Osteocyte (in vitro differentiated cells): Measurements from ENCODE around the gene PCDHGA2. TPM values are rescaled to one million over a fixed set of nuclear protein-coding genes. Genes with fewer than 3 reads are reported as not detected.

Source experiments
- DNase-seq: peaks from one replicate; pipeline ENCODE4 v3.0.0; 2021; ENCODE audit warnings: mixed read lengths; ENCODE audit not compliant: unreplicated experiment; ENCODE audit errors: extremely low spot score
- H3K27ac Mint-ChIP-seq: one replicate; pipeline ENCODE4 v1.8.0; 2021; ENCODE audit warnings: mild to moderate bottlenecking, mixed read lengths; ENCODE audit not compliant: unreplicated experiment
- H3K27me3 Mint-ChIP-seq: one replicate; pipeline ENCODE4 v1.8.0; 2021; ENCODE audit warnings: mixed read lengths; ENCODE audit not compliant: unreplicated experiment
- H3K36me3 Mint-ChIP-seq: one replicate; pipeline ENCODE4 v1.8.0; 2021; ENCODE audit warnings: mixed read lengths; ENCODE audit not compliant: unreplicated experiment
- H3K4me1 Mint-ChIP-seq: one replicate; pipeline ENCODE4 v1.8.0; 2021; ENCODE audit warnings: mixed read lengths; ENCODE audit not compliant: unreplicated experiment
- H3K4me3 Mint-ChIP-seq: one replicate; pipeline ENCODE4 v1.8.0; 2021; ENCODE audit warnings: mild to moderate bottlenecking, moderate library complexity, mixed read lengths; ENCODE audit not compliant: unreplicated experiment
- H3K9me3 Mint-ChIP-seq: one replicate; pipeline ENCODE4 v1.8.0; 2021; ENCODE audit warnings: mixed read lengths; ENCODE audit not compliant: unreplicated experiment
- total RNA-seq: library from RNA; stranded (reverse); gene quantifications from 2 replicates; pipeline ENCODE4 v1.2.1, GENCODE V29; 2021
- TF ChIP-seq, protein P1 (sequence below): fragments of 200-600 bp; sonication (generic); IDR thresholded peaks from 2 replicates; pipeline ENCODE4 v1.5.0; 2021; ENCODE audit warnings: antibody characterized with exemption, mild to moderate bottlenecking, moderate library complexity

The PCDHGA2 gene
- total RNA-seq, 1 donor from 2014 or later = not detected

- TF ChIP-seq, protein P1, sequence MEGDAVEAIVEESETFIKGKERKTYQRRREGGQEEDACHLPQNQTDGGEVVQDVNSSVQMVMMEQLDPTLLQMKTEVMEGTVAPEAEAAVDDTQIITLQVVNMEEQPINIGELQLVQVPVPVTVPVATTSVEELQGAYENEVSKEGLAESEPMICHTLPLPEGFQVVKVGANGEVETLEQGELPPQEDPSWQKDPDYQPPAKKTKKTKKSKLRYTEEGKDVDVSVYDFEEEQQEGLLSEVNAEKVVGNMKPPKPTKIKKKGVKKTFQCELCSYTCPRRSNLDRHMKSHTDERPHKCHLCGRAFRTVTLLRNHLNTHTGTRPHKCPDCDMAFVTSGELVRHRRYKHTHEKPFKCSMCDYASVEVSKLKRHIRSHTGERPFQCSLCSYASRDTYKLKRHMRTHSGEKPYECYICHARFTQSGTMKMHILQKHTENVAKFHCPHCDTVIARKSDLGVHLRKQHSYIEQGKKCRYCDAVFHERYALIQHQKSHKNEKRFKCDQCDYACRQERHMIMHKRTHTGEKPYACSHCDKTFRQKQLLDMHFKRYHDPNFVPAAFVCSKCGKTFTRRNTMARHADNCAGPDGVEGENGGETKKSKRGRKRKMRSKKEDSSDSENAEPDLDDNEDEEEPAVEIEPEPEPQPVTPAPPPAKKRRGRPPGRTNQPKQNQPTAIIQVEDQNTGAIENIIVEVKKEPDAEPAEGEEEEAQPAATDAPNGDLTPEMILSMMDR = no peak
- H3K27me3 Mint-ChIP-seq = no peaks in the 10 kb centered on the region
- H3K9me3 Mint-ChIP-seq = peaks cover 17% of the 10 kb centered on the region
- H3K27ac Mint-ChIP-seq = no peak overlapping the region
- no peaks in the 10 kb centered on the region for H3K4me1 Mint-ChIP-seq
- no peak for DNase-seq
- H3K36me3 Mint-ChIP-seq = no peaks in the 10 kb centered on the region
- no peak overlapping the region for H3K4me3 Mint-ChIP-seq
Observed at GRCh38 chr5:141366016-141366896, 27.7 kb downstream of the PCDHGA2 start.

DNA sequence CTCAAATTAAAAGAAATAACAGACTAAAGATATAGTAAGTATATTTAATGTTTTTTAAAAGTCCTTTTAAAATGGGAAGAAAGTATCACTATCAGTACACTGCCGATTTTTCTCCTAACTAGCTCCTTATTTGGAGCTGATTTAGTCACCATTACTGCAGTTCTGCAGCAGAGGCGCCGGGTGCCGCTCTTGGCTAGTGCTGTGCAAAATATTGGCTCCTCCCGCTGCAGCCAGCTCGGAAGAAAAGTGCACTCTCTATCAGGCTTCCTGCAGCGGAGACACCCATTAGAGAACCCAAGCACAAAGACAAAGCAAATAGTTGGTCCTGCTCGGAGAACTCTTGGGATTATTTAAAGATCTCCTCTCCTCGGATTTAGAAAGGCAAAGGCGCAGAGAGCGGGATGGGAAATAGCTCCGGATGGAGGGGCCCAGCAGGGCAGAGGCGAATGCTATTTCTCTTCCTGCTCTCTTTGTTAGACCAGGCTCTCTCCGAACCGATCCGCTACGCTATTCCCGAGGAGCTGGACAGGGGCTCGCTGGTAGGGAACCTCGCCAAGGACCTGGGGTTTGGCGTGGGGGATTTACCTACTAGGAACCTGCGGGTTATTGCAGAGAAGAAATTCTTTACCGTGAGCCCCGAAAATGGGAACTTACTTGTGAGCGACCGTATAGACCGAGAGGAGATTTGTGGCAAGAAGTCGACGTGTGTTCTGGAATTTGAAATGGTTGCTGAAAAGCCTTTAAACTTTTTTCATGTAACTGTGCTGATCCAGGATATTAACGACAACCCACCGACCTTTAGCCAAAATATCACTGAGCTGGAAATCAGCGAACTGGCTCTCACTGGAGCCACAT lies 31.7 kb downstream of the PCDHGA2 start, which contains the start of gene PCDHGB3:
Gene PCDHGB3 (plus strand): TSS at position 249 of the 855 bp plus-strand sequence. CDS start 153 bp downstream, at position 402.
- TF ChIP-seq, protein P1 = no peak
- no peak within 1 kb of the TSS for H3K4me3 Mint-ChIP-seq
- no peak within 1 kb of the TSS for H3K27ac Mint-ChIP-seq
- no peaks in the 10 kb centered on the region for H3K4me1 Mint-ChIP-seq
- DNase-seq = no peak
- H3K27me3 Mint-ChIP-seq = no peaks in the 10 kb centered on the region
- no peaks in the 10 kb centered on the region for H3K36me3 Mint-ChIP-seq
- peaks cover 18% of the 10 kb centered on the region for H3K9me3 Mint-ChIP-seq

GRCh38 chr5:141371572-141372475 lies 33.3 kb downstream of the PCDHGA2 start:
- Mint-ChIP-seq H3K27me3 (no peaks in the 10 kb centered on the region), H3K4me3 (no peak overlapping the region)
- TF ChIP-seq, protein P1 = no peak

GRCh38 chr5:141373673-141374317 lies 35.2 kb downstream of the PCDHGA2 start, which contains the start of gene PCDHGA6:
PCDHGA6 (plus strand) TSS chr5:141373891; CDS start chr5:141374084, 193 bp downstream.
- no peaks in the 10 kb centered on the region for H3K4me1 Mint-ChIP-seq
- H3K27me3 Mint-ChIP-seq = no peaks in the 10 kb centered on the region
- peaks cover 22% of the 10 kb centered on the region for H3K9me3 Mint-ChIP-seq
- peak; percentile 81 for DNase-seq
- TF ChIP-seq, protein P1 = no peak
- no peaks in the 10 kb centered on the region for H3K36me3 Mint-ChIP-seq
- H3K27ac Mint-ChIP-seq = no peak within 1 kb of the TSS
- no peak within 1 kb of the TSS for H3K4me3 Mint-ChIP-seq

More at GRCh38 chr5:141371572-141372475, 33.3 kb downstream of the PCDHGA2 start:
- Mint-ChIP-seq H3K36me3 (no peaks in the 10 kb centered on the region), H3K4me1 (no peaks in the 10 kb centered on the region), H3K27ac (no peak overlapping the region), H3K9me3 (peaks cover 18% of the 10 kb centered on the region)
- DNase-seq = peak; percentile 84
